HG03280 (cell line): ENCODE data around the gene ARHGAP1.

Experiments used
- ATAC-seq: cut with Tn5 transposase; IDR thresholded peaks from one replicate; pipeline ENCODE4 v1.9.1; 2021; ENCODE audit warnings: mild to moderate bottlenecking, moderate library complexity; ENCODE audit not compliant: unreplicated experiment

Gene ARHGAP1

DNA sequence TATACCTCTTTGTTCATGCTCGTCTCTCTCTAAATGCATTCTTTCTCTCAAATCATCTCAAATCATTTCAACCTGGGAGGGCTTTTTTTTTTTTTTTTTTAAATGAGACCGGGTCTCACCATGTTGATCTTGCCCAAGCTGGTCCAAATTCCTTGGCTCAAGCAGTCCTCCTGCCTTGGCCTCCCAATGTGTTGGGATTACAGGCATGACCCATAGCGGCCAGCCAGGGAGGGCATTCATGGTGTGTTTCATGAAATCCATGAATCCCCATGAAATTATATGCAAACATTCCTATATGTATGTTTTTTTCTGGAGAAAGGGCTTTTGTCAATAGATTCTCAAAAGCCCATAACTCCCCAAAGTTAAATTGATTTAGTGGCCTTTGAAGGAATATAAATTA is 56.9 kb downstream of the ARHGAP1 start:
- no peak for ATAC-seq

DNA sequence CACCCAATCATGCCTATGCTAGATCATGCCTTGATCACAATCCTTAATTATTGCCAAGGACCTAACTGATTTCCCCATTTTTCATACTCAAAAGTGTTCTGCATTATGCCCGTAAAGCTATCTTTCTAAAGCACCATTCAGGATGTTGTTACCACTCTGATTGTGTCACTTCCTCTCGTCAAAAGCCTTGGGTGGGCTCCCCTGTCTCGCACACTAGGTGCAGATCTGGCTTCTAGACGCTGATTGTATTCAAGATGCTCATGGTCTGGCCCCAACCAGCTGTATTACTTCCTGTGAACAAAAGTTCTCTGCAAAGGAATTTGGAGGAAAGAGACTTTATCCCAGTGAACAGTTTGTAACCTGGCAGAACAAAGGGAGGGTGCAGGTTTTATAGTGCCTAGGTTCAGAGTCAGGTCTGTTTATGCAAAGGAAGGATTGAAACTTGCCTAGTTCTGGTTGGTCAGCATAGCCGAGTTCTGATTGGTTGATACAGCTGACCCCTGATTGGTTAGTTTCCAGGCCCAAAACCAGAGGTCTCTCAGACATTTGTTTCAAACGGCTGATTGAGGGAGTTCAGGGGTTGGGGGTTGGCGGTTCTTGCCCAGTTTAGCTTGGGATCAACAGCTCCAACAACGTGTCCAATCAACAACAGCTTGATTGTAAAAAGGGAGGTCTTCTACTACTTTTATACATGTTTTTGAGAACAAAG is 57.6 kb downstream of the ARHGAP1 start:
- no peak for ATAC-seq

GRCh38 chr11:46641639-46642038 is 58.8 kb downstream of the ARHGAP1 start:
- ATAC-seq = no peak

DNA sequence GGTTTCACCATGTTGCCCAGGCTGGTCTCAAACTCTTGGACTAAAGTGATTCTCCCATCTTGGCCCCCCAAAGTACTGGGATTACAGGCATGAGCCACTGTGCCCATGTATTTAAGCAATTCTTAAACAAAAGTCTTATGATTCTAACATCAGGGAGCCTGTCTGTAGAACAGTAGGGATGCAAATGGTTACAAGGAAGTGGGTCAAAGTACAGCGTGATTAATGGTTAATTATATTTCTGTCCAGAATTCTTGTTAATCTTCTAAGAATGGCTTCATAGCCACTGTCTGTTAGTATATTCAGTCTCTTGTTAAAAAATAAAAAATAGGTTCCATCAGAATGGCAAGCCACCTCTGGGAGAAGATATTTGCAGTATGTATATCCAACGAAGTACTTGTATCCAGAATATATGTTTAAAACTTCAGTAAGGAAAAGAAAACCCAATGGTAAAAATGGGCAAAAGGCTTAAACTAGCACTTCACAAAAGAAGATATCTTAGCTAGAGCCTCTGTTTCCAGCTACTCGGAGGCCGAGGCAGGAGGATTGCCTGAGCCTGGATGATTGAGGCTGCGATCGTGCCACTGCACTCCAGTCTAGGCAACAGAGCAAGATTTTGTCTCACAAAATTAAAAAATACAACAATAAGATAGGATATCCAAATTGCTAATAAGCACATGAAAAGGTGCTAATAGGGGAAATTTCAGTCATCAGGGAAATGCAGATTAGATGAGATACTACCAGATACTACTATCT is 60.2 kb downstream of the ARHGAP1 start:
- ATAC-seq = no peak

DNA sequence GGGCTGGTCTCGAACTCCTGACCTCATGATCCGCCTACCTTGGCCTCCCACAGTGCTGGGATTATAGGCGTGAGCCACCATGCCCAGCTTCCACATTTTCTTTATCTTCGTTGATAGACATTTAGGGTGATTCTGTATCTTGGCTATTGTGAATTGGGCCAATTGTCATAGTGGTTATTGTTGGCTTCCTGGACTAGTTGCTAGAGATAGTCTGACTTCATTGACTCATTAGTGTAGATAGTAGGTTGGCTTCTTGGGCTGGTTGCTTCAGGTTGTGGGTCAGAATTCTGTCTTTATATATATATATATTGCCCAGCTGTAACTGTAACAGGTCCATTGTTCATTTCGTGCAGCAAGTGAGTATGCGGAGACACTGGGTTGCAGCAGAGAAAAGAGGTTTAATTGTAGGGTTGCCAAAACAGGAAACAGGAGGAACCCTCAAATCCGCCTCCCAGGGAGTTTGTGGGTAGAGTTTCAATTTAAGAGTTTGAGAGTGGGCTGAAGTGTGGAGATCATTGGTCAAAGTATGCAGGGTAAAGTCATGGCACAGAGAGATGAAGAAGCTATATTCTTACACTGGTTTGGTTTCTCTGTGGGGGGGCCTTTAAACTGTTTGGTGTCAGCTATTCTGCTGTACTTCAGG is 61.1 kb downstream of the ARHGAP1 start:
- no peak for ATAC-seq

DNA sequence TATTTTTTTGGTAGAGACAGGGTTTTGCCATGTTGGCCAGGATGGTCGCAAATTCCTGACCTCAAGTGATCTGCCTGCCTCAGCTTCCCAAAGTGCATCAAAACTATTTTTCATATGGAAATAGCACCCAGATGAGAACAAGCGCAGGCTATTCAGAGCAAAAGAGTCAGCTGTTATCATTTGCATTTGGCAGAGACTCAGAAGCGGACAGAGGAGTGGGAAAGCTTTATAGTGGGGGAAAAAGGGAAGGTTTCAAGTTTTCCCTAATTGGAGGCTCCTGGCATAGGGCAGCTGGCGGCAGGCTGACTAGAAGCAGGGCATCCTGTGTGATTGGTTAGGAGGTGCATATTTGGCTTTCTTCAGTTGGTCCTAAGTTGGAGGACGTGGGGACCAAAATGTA is 62.9 kb downstream of the ARHGAP1 start:
- ATAC-seq = no peak

GRCh38 chr11:46635557-46636139 is 64.8 kb downstream of the ARHGAP1 start:
- ATAC-seq = no peak

DNA sequence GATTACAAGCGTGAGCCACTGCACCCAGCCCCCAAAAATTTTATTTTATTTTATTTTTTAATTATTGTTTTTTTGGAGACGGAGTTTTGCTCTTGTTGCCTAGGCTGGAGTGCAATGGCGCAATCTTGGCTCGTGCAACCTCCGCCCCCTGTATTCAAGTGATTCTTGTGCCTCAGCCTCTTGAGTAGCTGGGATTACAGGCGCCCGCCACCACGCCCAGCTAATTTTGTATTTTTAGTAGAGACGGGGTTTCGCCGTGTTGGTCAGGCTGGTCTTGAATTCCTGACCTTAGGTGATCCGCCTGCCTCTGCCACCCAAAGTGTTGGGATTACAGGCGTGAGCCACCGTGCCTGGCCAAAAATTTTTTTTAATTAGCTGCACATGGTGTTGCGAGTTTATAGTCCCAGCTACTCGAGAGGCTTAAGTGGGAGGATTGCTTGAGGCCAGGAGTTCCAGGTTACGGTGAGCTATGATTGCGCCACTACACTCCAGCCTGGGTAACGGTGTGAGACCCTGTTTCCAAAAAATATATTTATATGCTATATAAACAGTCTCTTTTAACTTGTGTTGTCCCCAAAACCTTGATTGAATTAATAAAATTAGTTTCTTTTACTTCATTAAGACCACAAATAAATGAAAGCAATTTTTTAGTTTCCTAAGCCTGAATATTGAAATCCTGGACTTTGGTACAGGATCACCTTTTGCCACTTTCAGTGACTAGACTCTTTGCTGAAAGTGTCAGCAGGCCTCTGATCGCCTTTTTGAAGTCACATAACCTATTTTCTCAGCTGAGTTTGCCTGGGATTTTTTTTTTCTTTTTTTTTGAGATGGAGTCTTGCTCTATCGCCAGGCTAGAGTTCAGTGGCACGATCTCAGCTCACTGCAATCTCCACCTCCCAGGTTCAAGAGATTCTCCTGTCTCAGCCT is 66.9 kb downstream of the ARHGAP1 start:
- ATAC-seq = no peak

DNA sequence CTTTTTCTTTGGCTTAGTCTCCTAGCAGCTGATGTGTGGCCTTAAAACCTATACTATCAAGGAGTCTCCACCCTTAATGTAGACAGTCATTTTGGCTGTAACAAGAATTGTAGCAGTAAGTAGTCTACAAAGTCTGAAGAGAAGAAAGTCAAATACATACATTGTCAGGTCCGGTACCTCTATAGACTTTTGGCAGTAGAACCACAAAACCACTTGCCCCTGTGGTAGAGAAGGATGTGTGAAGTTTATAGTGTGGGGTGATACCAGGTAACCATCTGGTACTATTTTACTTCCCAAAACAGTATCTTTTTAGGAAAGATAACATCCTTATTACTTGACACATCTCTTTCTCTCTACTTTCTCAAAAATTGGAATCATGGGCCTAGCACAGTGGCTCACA is 67.9 kb downstream of the ARHGAP1 start:
- ATAC-seq = no peak

DNA sequence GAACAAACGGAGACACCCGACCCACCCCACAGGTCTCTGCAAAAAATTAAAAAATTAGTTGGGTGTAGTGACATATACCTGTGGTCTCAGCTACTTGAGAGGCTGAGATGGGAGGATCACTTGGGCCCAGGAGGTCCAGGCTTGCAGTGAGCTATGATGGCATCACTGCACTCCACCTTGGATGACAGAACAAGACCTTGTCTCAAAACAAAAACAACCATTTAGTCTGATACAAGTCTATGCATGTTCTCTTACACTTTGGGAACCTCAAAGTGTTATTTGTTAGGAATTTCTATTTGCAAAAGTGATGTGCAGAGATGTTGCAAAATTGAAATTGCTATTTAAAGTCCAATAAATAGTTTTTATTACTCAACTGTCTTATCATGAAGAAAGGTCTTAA is 68.7 kb downstream of the ARHGAP1 start:
- ATAC-seq = no peak

DNA sequence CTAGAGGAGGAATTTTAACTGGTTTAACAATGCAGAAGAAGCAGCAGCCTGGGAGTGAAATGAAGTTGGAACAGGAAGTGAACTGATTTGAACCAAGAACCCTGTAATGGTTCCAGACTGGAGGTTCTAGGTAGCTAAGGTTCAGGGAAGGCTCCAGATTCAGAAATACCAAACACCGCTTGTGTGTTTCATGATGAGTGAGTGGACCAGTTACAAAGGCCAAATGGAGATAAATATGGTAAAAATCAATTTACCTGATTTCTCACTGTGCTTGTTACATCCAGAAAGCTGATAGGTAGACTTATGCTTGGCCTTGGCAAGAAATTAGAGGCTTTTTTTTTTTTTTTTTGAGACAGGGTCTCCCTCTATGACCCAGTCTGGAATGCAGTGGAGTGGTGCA is 70.2 kb downstream of the ARHGAP1 start:
- ATAC-seq = no peak

- ATAC-seq = no peak
These were observed 71.5 kb downstream of the ARHGAP1 start for GRCh38 chr11:46628961-46629360.
